ENCODE data around the gene NYAP2.

Gene NYAP2

DNA sequence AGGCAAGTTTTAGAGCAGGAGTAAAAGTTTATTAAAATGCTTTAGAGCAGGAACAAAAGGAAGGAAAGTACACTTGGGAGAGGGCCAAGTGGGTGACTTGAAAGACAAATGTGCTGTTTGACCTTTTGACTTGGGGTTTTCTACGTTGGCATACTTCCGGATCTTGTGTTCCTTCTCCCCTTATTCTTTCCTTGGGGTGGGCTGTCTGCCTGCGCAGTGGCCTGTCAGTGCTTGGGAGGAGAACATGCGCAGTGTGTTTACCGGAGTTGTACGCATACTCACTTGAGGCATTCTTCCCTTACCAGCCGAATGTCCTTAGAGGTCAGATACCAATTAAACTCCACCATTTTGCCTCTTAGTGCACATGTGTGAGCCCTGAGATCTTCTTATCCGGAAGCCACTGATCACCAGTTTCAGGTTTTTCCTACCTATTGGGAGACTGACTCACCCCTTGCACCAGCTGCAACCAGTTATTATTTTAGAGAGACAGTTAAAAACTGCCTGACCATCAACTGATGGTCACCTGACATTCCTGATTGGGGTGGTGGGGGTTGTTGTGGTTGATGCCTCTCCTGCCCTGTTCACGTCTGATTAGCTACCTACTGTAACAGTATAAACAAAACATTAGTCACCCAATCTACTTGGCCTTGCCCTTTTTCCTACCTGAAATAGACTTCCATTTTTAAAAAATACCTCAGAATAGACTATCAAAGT lies 67.5 kb downstream of the NYAP2 start:
- Mint-ChIP-seq H3K9me3 (no peaks in the 10 kb centered on the region), H3K27ac (ENCODE audit: low read depth) (no peak overlapping the region), H3K36me3 (ENCODE audit: insufficient read depth) (peaks cover 3% of the 10 kb centered on the region), H3K27me3 (no peaks in the 10 kb centered on the region), H3K4me1 (peaks cover 20% of the 10 kb centered on the region), H3K4me3 (no peak overlapping the region)
- no peak for ATAC-seq (replicated peaks; ENCODE audit: extremely low read depth, poor library complexity, severe bottlenecking)
- DNase-seq (ENCODE audit: low spot score in 2 of 2), result no peak

DNA sequence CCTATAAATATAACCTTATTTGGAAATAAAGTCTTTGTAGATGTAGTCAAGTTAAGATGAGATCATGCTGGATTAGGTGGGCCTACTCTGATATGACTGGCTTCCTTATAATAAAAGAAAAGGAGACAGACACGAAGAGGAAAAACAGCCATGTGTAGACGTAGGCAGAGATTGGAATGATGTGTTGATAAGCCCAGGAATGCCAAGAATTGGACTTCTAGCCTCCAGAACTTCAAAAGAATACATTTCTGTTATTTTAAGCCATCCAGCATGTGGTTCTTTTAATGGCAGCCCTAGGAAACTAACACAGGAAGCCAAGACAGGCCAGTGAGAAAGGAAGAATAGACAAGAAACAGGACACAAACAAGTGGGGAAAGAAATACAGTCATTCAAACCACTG lies 68.6 kb downstream of the NYAP2 start:
- peaks cover 20% of the 10 kb centered on the region for H3K4me1 Mint-ChIP-seq

GRCh38 chr2:225471039-225471438 lies 71.5 kb downstream of the NYAP2 start:
- Mint-ChIP-seq H3K4me1 (peaks cover under 1% of the 10 kb centered on the region), H3K27ac (ENCODE audit: low read depth) (no peak overlapping the region), H3K27me3 (no peaks in the 10 kb centered on the region), H3K9me3 (no peaks in the 10 kb centered on the region), H3K36me3 (ENCODE audit: insufficient read depth) (no peaks in the 10 kb centered on the region), H3K4me3 (no peak overlapping the region)
- ATAC-seq (replicated peaks; ENCODE audit: extremely low read depth, poor library complexity, severe bottlenecking) (no peak), DNase-seq (ENCODE audit: low spot score in 2 of 2) (no peak)

More for the DNA sequence above, 68.6 kb downstream of the NYAP2 start:
- no peak overlapping the region for H3K4me3 Mint-ChIP-seq
- ATAC-seq (replicated peaks; ENCODE audit: extremely low read depth, poor library complexity, severe bottlenecking) (no peak), DNase-seq (ENCODE audit: low spot score in 2 of 2) (no peak)
- no peaks in the 10 kb centered on the region for H3K9me3 Mint-ChIP-seq
- peaks cover 1% of the 10 kb centered on the region for H3K36me3 Mint-ChIP-seq (ENCODE audit: insufficient read depth)
- no peak overlapping the region for H3K27ac Mint-ChIP-seq (ENCODE audit: low read depth)
- H3K27me3 Mint-ChIP-seq, result no peaks in the 10 kb centered on the region

DNA sequence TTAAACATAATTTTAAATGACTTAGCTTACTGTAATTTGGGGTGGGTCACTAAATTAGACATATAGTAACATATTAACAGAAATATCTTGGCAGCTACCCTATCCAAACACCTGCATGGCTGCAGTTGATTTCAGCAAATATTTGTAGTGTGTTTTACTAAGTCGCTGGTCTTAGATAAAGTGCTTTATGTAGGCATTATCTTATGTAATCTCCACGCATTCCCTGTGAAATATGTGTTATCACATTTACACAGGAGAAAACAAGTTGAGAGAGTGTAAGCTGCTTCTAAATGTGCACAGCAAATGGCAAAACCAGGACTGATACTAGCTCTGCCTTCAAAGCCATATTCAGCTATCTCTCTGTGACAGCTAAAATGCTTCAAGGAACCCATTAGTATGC lies 72.0 kb downstream of the NYAP2 start:
- Mint-ChIP-seq H3K4me3 (no peak overlapping the region), H3K9me3 (no peaks in the 10 kb centered on the region), H3K27me3 (no peaks in the 10 kb centered on the region), H3K27ac (ENCODE audit: low read depth) (no peak overlapping the region), H3K4me1 (no peaks in the 10 kb centered on the region), H3K36me3 (ENCODE audit: insufficient read depth) (no peaks in the 10 kb centered on the region)
- no peak for ATAC-seq (replicated peaks; ENCODE audit: extremely low read depth, poor library complexity, severe bottlenecking)
- no peak for DNase-seq (ENCODE audit: low spot score in 2 of 2)

DNA sequence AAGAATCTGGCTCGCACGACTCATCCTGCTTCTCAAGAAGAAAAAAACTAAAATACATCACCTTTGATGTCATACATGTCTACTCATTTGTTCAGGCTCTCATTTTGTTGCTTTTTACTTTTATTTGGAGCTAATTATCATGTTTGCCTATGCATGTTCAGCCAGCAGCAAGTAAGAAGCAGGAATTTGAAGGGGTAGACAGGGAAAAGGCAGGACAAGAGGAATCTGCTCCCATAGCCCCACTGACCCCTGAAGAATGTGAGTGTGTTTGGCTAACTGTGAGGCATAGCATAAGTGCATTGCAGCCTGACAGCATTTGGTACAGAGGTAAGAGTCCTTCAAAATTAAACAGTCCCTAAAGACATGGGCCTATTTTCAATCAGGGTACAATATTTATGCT lies 72.7 kb downstream of the NYAP2 start:
- H3K27ac Mint-ChIP-seq (ENCODE audit: low read depth), result no peak overlapping the region
- no peak overlapping the region for H3K4me3 Mint-ChIP-seq
- H3K27me3 Mint-ChIP-seq, result peaks cover under 1% of the 10 kb centered on the region
- H3K36me3 Mint-ChIP-seq (ENCODE audit: insufficient read depth), result no peaks in the 10 kb centered on the region
- H3K9me3 Mint-ChIP-seq, result no peaks in the 10 kb centered on the region
- no peak for ATAC-seq (replicated peaks; ENCODE audit: extremely low read depth, poor library complexity, severe bottlenecking)
- H3K4me1 Mint-ChIP-seq, result no peaks in the 10 kb centered on the region
- DNase-seq (ENCODE audit: low spot score in 2 of 2), result no peak

DNA sequence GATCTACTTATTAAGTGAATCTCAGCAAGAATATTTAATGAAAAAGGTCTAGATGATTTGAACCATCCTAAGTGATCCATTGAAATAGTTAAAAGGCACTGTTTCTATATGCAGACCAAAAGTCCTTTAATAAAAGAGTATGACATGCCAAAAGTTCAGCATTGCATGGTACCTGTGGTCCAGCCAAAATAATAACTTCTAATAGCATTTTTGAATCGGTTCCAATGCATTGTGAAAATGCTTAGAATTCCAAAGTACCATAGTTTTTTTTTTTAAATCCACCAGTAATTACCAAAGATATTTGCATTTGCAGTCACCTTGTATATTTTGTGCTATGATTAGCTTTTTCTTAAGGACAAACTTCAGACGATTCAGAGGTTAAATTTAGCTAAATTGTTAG lies 79.9 kb downstream of the NYAP2 start:
- Mint-ChIP-seq H3K9me3 (no peaks in the 10 kb centered on the region), H3K4me1 (no peaks in the 10 kb centered on the region), H3K36me3 (ENCODE audit: insufficient read depth) (no peaks in the 10 kb centered on the region), H3K27me3 (peaks cover 22% of the 10 kb centered on the region), H3K4me3 (no peak overlapping the region), H3K27ac (ENCODE audit: low read depth) (no peak overlapping the region)
- DNase-seq (ENCODE audit: low spot score in 2 of 2) (no peak), ATAC-seq (replicated peaks; ENCODE audit: extremely low read depth, poor library complexity, severe bottlenecking) (no peak)

- no peak for DNase-seq (ENCODE audit: low spot score in 2 of 2)
- no peak for ATAC-seq (replicated peaks; ENCODE audit: extremely low read depth, poor library complexity, severe bottlenecking)
- Mint-ChIP-seq H3K27ac (ENCODE audit: low read depth) (no peak overlapping the region), H3K9me3 (no peaks in the 10 kb centered on the region), H3K27me3 (peaks cover 2% of the 10 kb centered on the region), H3K4me1 (no peaks in the 10 kb centered on the region), H3K36me3 (ENCODE audit: insufficient read depth) (no peaks in the 10 kb centered on the region), H3K4me3 (no peak overlapping the region)
Measured at GRCh38 chr2:225484751-225485150, 85.2 kb downstream of the NYAP2 start.

- peaks cover 14% of the 10 kb centered on the region for H3K27me3 Mint-ChIP-seq
- no peaks in the 10 kb centered on the region for H3K36me3 Mint-ChIP-seq (ENCODE audit: insufficient read depth)
- no peaks in the 10 kb centered on the region for H3K9me3 Mint-ChIP-seq
- H3K4me1 Mint-ChIP-seq, result no peaks in the 10 kb centered on the region
- no peak overlapping the region for H3K4me3 Mint-ChIP-seq
- DNase-seq (ENCODE audit: low spot score in 2 of 2) (no peak), ATAC-seq (replicated peaks; ENCODE audit: extremely low read depth, poor library complexity, severe bottlenecking) (no peak)
- H3K27ac Mint-ChIP-seq (ENCODE audit: low read depth), result no peak overlapping the region
Measured at GRCh38 chr2:225486236-225486635, 86.7 kb downstream of the NYAP2 start.

DNA sequence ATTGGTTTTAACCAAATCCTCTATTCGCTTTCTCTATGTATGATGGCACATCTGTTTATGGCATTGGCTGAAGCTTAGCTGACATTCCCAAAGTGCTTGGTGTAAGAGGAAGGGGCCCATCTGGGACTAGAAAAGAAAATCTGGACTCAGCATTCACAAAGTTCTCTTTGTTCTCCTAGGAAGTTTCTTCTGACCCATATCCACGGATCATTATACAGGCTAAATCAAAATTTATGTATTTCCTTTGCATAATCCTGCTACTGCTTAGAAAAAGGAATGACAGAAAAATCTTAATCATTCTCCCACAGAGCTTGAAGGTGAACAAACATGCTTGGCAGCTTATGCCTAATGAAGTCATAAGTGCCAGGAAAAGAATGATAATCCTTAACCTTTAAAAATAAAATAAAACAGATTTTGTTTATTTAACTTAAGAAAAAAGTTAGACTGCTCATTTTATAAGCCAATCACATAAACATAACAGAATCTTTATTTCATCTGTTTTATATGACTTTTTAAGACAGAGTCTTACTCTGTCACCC lies 88.4 kb downstream of the NYAP2 start:
- Mint-ChIP-seq H3K4me1 (no peaks in the 10 kb centered on the region), H3K36me3 (ENCODE audit: insufficient read depth) (no peaks in the 10 kb centered on the region), H3K27me3 (peaks cover 14% of the 10 kb centered on the region), H3K9me3 (no peaks in the 10 kb centered on the region), H3K27ac (ENCODE audit: low read depth) (no peak overlapping the region), H3K4me3 (no peak overlapping the region)
- no peak for ATAC-seq (replicated peaks; ENCODE audit: extremely low read depth, poor library complexity, severe bottlenecking)
- DNase-seq (ENCODE audit: low spot score in 2 of 2), result no peak

DNA sequence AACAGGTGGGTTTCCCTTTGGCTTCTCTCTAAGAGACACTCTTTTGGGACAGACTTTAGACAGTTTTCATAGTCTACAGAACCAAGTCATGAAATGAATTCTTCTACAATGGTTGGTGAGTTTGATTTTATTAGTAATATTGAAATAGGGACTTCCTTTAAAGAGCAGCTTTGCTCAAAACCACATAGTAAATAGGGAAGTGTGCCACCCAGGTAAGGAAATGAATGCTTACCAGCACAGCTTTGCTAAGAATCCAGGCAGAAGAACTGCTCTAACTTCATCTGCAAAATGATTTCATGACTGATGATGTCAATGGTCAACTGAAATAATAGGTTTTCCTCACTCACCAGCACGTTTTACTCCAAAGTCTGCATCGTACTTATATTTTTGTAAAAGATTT lies 89.2 kb downstream of the NYAP2 start:
- H3K4me3 Mint-ChIP-seq, result no peak overlapping the region
- H3K36me3 Mint-ChIP-seq (ENCODE audit: insufficient read depth), result no peaks in the 10 kb centered on the region
- H3K9me3 Mint-ChIP-seq, result no peaks in the 10 kb centered on the region
- DNase-seq (ENCODE audit: low spot score in 2 of 2) (no peak), ATAC-seq (replicated peaks; ENCODE audit: extremely low read depth, poor library complexity, severe bottlenecking) (no peak)
- H3K27ac Mint-ChIP-seq (ENCODE audit: low read depth), result no peak overlapping the region
- no peaks in the 10 kb centered on the region for H3K4me1 Mint-ChIP-seq
- H3K27me3 Mint-ChIP-seq, result peaks cover 14% of the 10 kb centered on the region

DNA sequence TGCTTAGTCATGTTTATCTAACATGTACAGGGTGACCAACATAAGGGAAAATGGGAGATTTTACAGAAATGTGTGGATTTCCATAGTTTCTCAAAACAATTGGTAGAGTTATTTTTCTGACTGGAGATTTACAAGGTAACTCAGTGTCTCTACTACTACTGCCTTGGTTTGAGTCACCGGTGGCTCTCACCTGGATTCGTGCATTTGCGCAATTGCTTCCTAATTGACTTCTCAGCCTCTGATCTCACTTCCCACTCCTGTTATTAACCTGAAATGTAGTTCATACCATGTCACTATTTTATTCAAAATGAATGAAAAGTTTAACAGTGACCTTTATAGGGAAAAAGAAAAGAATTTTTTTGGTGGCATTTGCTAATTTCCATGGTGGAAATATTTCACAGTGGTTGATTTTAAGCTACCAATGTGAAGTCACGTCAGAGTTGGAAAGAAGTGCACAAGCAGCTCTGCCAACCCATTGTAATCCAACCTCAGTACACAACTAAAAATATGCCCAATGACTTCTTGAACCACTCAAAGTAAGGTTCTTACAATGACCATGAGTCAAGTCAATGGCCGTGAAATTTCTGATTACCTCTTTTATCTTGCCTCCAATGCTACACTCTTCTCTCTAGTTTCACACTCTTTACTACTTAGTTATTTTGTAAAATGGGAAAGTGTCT lies 94.0 kb downstream of the NYAP2 start:
- no peak for ATAC-seq (replicated peaks; ENCODE audit: extremely low read depth, poor library complexity, severe bottlenecking)
- H3K4me3 Mint-ChIP-seq, result no peak overlapping the region
- H3K9me3 Mint-ChIP-seq, result no peaks in the 10 kb centered on the region
- no peaks in the 10 kb centered on the region for H3K4me1 Mint-ChIP-seq
- H3K36me3 Mint-ChIP-seq (ENCODE audit: insufficient read depth), result no peaks in the 10 kb centered on the region
- H3K27me3 Mint-ChIP-seq, result peaks cover 32% of the 10 kb centered on the region
- DNase-seq (ENCODE audit: low spot score in 2 of 2), result no peak
- H3K27ac Mint-ChIP-seq (ENCODE audit: low read depth), result no peak overlapping the region

DNA sequence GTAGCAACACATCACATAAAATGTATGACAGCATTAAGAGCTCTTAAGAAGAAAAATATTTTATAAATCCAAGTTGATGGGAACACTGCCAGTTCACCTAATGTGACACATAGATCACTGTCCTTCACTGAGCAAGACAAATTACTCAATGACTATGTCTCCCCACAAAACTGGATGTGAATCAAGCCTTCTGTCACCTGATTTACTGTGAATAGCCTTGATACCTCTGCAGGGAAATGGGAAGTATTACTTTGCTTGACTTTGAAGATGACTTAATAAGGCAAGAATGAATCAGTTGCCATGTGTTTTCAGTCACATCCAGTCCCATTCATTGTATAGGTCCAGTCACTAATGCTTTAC lies 94.6 kb downstream of the NYAP2 start:
- no peaks in the 10 kb centered on the region for H3K4me1 Mint-ChIP-seq
- no peak for ATAC-seq (replicated peaks; ENCODE audit: extremely low read depth, poor library complexity, severe bottlenecking)

GRCh38 chr2:225495706-225496105 lies 96.2 kb downstream of the NYAP2 start:
- Mint-ChIP-seq H3K27ac (ENCODE audit: low read depth) (no peak overlapping the region), H3K27me3 (peaks cover 30% of the 10 kb centered on the region), H3K4me3 (no peak overlapping the region), H3K4me1 (no peaks in the 10 kb centered on the region), H3K36me3 (ENCODE audit: insufficient read depth) (no peaks in the 10 kb centered on the region), H3K9me3 (no peaks in the 10 kb centered on the region)
- DNase-seq (ENCODE audit: low spot score in 2 of 2) (no peak), ATAC-seq (replicated peaks; ENCODE audit: extremely low read depth, poor library complexity, severe bottlenecking) (no peak)

More for the DNA sequence above, 94.6 kb downstream of the NYAP2 start:
- no peak overlapping the region for H3K4me3 Mint-ChIP-seq
- no peaks in the 10 kb centered on the region for H3K36me3 Mint-ChIP-seq (ENCODE audit: insufficient read depth)
- H3K27me3 Mint-ChIP-seq, result peaks cover 38% of the 10 kb centered on the region
- no peak for DNase-seq (ENCODE audit: low spot score in 2 of 2)
- H3K9me3 Mint-ChIP-seq, result no peaks in the 10 kb centered on the region
- H3K27ac Mint-ChIP-seq (ENCODE audit: low read depth), result no peak overlapping the region
